Activated CD8-positive, alpha-beta memory T cell treated with anti-CD3 and anti-CD28 coated beads, Interleukin-2, amount 50 U/mL, for 4 hours (primary cell): ENCODE results near the gene RAB9A.

ENCODE experiments used
- DNase-seq: peaks from one replicate; pipeline ENCODE4 v3.0.0-alpha.2; 2020

Gene RAB9A

GRCh38 chrX:13752141-13752540 lies 63.2 kb downstream of the RAB9A start:
- DNase-seq: no peak

GRCh38 chrX:13752646-13753045 lies 63.7 kb downstream of the RAB9A start:
- no peak for DNase-seq

GRCh38 chrX:13754765-13755164 lies 65.8 kb downstream of the RAB9A start:
- no peak for DNase-seq

GRCh38 chrX:13755254-13755653 lies 66.3 kb downstream of the RAB9A start:
- DNase-seq: no peak

GRCh38 chrX:13756381-13756780 lies 67.5 kb downstream of the RAB9A start:
- no peak for DNase-seq

GRCh38 chrX:13759152-13759718 lies 70.3 kb downstream of the RAB9A start:
- DNase-seq: no peak
